GM12801 (cell line): ENCODE data around the gene FBXO21.

Experiments used
- TF ChIP-seq, protein P1 (sequence below): IDR thresholded peaks from one replicate; pipeline ENCODE4 v1.5.1; 2011; ENCODE audit warnings: control low read depth; ENCODE audit not compliant: insufficient read length; ENCODE audit errors: extremely low read depth

FBXO21 gene

GRCh38 chr12:117226505-117226904 is 36.2 kb upstream of the FBXO21 start:
- TF ChIP-seq, protein P1, sequence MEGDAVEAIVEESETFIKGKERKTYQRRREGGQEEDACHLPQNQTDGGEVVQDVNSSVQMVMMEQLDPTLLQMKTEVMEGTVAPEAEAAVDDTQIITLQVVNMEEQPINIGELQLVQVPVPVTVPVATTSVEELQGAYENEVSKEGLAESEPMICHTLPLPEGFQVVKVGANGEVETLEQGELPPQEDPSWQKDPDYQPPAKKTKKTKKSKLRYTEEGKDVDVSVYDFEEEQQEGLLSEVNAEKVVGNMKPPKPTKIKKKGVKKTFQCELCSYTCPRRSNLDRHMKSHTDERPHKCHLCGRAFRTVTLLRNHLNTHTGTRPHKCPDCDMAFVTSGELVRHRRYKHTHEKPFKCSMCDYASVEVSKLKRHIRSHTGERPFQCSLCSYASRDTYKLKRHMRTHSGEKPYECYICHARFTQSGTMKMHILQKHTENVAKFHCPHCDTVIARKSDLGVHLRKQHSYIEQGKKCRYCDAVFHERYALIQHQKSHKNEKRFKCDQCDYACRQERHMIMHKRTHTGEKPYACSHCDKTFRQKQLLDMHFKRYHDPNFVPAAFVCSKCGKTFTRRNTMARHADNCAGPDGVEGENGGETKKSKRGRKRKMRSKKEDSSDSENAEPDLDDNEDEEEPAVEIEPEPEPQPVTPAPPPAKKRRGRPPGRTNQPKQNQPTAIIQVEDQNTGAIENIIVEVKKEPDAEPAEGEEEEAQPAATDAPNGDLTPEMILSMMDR, result no peak

GRCh38 chr12:117225179-117225578 is 34.9 kb upstream of the FBXO21 start:
- TF ChIP-seq, protein P1, result no peak

DNA sequence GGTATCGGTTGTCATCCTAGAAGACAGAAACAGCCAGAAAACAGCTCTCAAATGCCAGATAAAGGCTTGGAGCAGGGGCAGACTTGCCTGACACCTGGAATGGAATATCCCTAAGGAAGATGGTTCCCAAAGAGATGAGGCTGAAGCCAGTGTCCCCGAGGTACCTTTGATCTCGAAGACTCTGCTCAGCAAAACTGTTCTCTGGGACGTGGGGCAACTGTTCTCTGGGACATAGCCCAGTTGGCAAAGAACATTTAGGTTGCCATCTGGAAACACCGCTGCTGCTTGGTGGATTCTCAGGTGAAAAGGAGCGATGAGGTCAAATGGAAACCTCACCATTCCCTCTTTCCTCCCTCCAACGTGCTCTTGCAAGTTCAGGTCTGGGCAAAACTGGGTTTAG is 27.9 kb upstream of the FBXO21 start:
- TF ChIP-seq, protein P1, result no peak

GRCh38 chr12:117216686-117217085 is 26.4 kb upstream of the FBXO21 start:
- TF ChIP-seq, protein P1, result no peak

GRCh38 chr12:117214797-117215196 is 24.5 kb upstream of the FBXO21 start:
- TF ChIP-seq, protein P1, result no peak

DNA sequence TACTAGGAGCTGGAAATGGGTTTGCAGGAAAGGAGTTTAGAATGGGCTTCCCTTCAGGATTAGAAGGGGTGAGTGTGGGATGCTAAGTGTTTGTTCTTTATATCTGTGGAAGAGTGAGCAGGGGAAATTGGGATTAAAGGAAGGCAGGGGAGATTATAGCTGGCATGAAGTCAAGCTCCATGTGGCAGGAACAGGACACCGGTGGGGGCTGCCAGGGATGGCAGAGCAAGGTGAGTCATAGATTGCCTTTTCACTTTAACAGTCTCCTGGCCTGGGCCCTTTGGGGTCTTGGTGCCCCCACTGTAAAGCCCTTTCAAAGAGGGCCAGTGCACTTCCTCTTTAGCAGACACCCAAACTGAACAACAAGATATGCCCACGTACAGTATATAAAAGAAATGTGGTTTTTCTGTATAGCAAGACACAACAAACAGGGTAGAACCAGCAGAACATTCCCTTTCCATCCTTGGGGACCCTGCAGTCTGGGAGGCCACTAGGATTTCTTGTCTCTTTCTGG is 23.1 kb upstream of the FBXO21 start:
- TF ChIP-seq, protein P1, result no peak

DNA sequence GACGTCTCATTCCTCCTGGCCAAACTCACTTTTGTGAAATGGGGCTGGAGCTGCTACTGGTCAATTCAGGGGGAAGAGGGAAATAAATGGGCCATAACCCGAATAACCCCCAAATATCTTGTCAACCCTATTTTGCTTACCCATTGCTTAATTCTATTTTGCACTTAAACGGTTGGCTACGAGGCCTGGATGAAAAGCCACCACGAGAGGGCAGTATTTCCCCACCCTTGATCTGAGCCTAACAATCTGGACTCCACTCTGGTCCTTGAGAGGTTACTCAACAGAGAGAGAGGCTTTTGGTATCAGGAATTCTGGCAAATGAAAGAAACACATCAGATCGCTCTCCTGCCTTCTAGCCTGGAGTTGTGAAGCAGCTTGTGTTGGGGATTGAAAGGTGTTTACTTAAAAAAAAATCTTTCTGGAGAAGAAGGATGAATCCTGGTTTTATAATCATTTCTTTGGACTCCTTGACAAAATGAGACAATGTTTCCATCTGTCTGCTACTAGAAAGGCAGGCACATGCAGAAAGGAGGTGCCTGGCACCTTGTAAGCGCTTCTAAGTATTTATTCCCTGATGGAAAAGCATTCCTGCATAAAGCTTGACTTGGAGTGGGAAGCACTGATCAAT is 22.4 kb upstream of the FBXO21 start:
- TF ChIP-seq, protein P1, result no peak
